Liver (tissue), 3 donors: ENCODE measurements around the gene RBM28.

Experiments
- GABPA ChIP-seq, 2 donors: IDR thresholded peaks in 1 of 2; conservative IDR thresholded peaks in 1 of 2; 2 replicates each; pipeline ENCODE4 v1.6.1; 2016; ENCODE audit warnings: antibody characterized with exemption in 2 of 2, mild to moderate bottlenecking in 1 of 2, moderate library complexity in 1 of 2
- HNF4G ChIP-seq: IDR thresholded peaks from 2 replicates; pipeline ENCODE4 v1.6.1; 2016; ENCODE audit warnings: antibody characterized with exemption
- JUND ChIP-seq, 2 donors: IDR thresholded peaks; 2 replicates each; pipeline ENCODE4 v1.6.1; 2016; ENCODE audit warnings: antibody characterized with exemption in 2 of 2
- RAD21 ChIP-seq, 2 donors: IDR thresholded peaks; 2 replicates each; pipeline ENCODE4 v1.6.1; 2016; ENCODE audit warnings: antibody characterized with exemption in 2 of 2, mild to moderate bottlenecking in 2 of 2
- TAF1 ChIP-seq: conservative IDR thresholded peaks from 2 replicates; pipeline ENCODE4 v1.6.1; 2016; ENCODE audit warnings: antibody characterized with exemption, mild to moderate bottlenecking
- YY1 ChIP-seq: IDR thresholded peaks from 2 replicates; pipeline ENCODE4 v1.6.1; 2016; ENCODE audit warnings: antibody characterized with exemption, mild to moderate bottlenecking
- TF ChIP-seq, protein P1 (sequence below): fragments of 150-350 bp; IDR thresholded peaks from 2 replicates; pipeline ENCODE4 v1.5.1; 2017; ENCODE audit warnings: improper control_type of control experiment, low read depth, low read length; ENCODE audit not compliant: missing input control
- TF ChIP-seq, protein P2 (sequence below): IDR thresholded peaks from 2 replicates; pipeline ENCODE4 v1.6.1; 2016; ENCODE audit warnings: antibody characterized with exemption
- TF ChIP-seq, protein P3 (sequence below): IDR thresholded peaks from 2 replicates; pipeline ENCODE4 v1.6.1; 2016; ENCODE audit warnings: antibody characterized with exemption
- donor health status: healthy.
- donor health status: healthy.

DNA sequence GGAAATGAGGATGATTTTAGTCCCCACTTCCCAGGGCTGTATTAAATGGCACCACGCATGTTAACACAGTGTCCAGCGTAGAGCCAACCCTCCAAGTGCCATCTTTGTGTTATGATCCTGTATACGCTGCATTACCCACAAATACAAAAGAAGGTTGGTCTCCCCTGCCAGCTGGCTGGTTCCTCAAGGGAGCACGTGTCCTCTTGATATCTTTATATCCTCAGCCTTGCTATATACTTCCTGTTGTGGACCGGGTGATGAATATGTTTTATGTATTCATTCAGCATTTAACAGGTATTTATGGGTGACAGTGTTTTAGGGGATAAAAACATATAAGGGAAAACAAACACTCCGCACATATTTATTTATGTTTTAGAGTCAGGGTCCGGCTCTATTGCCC, 41.0 kb upstream of the RBM28 start:
- no peak for TF ChIP-seq RAD21 (IDR thresholded peaks at IDR 0.05)
- TF ChIP-seq, protein P1, sequence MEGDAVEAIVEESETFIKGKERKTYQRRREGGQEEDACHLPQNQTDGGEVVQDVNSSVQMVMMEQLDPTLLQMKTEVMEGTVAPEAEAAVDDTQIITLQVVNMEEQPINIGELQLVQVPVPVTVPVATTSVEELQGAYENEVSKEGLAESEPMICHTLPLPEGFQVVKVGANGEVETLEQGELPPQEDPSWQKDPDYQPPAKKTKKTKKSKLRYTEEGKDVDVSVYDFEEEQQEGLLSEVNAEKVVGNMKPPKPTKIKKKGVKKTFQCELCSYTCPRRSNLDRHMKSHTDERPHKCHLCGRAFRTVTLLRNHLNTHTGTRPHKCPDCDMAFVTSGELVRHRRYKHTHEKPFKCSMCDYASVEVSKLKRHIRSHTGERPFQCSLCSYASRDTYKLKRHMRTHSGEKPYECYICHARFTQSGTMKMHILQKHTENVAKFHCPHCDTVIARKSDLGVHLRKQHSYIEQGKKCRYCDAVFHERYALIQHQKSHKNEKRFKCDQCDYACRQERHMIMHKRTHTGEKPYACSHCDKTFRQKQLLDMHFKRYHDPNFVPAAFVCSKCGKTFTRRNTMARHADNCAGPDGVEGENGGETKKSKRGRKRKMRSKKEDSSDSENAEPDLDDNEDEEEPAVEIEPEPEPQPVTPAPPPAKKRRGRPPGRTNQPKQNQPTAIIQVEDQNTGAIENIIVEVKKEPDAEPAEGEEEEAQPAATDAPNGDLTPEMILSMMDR = no peak
- no peak for TF ChIP-seq YY1
- TF ChIP-seq, protein P2, sequence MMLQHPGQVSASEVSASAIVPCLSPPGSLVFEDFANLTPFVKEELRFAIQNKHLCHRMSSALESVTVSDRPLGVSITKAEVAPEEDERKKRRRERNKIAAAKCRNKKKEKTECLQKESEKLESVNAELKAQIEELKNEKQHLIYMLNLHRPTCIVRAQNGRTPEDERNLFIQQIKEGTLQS = no peak
- TF ChIP-seq HNF4G = no peak
- no peak for TF ChIP-seq TAF1
- no peak for TF ChIP-seq GABPA (IDR thresholded peaks at IDR 0.05 in 1 of 2, conservative IDR thresholded peaks at IDR 0.05 in 1 of 2)
- no peak for TF ChIP-seq JUND (IDR thresholded peaks at IDR 0.05)
- TF ChIP-seq, protein P3, sequence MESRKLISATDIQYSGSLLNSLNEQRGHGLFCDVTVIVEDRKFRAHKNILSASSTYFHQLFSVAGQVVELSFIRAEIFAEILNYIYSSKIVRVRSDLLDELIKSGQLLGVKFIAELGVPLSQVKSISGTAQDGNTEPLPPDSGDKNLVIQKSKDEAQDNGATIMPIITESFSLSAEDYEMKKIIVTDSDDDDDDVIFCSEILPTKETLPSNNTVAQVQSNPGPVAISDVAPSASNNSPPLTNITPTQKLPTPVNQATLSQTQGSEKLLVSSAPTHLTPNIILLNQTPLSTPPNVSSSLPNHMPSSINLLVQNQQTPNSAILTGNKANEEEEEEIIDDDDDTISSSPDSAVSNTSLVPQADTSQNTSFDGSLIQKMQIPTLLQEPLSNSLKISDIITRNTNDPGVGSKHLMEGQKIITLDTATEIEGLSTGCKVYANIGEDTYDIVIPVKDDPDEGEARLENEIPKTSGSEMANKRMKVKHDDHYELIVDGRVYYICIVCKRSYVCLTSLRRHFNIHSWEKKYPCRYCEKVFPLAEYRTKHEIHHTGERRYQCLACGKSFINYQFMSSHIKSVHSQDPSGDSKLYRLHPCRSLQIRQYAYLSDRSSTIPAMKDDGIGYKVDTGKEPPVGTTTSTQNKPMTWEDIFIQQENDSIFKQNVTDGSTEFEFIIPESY = no peak
